Central memory CD8-positive, alpha-beta T cell (primary cell): ENCODE results near the gene NINJ1.

Experiments used
- ATAC-seq: fragments of 150-1000 bp; cut with Tn5 transposase; replicated peaks from 2 replicates; pipeline ENCODE4 v1.10.0; 2022; ENCODE audit warnings: mild to moderate bottlenecking, moderate FRiP score, moderate number of reproducible peaks; ENCODE audit not compliant: poor library complexity, severe bottlenecking; ENCODE audit errors: extremely low read depth
- DNase-seq, 2 donors: peaks; one replicate each; pipeline ENCODE4 v3.0.0; 2021; ENCODE audit warnings: low spot score in 2 of 2
- H3K27ac Mint-ChIP-seq: one replicate; pipeline ENCODE4 v1.8.0; 2022; ENCODE audit warnings: low read depth, mild to moderate bottlenecking, moderate library complexity, mixed read lengths
- H3K27me3 Mint-ChIP-seq: one replicate; pipeline ENCODE4 v1.8.0; 2022; ENCODE audit warnings: mixed read lengths
- H3K36me3 Mint-ChIP-seq: one replicate; pipeline ENCODE4 v1.8.0; 2022; ENCODE audit warnings: mild to moderate bottlenecking, moderate library complexity, mixed read lengths; ENCODE audit not compliant: insufficient read depth
- H3K4me1 Mint-ChIP-seq: one replicate; pipeline ENCODE4 v1.8.0; 2022; ENCODE audit warnings: mixed read lengths
- H3K4me3 Mint-ChIP-seq: one replicate; pipeline ENCODE4 v1.8.0; 2022; ENCODE audit warnings: mild to moderate bottlenecking, moderate library complexity, mixed read lengths
- H3K9me3 Mint-ChIP-seq: one replicate; pipeline ENCODE4 v1.8.0; 2022; ENCODE audit warnings: mixed read lengths

NINJ1 gene, protein sequence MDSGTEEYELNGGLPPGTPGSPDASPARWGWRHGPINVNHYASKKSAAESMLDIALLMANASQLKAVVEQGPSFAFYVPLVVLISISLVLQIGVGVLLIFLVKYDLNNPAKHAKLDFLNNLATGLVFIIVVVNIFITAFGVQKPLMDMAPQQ

DNA sequence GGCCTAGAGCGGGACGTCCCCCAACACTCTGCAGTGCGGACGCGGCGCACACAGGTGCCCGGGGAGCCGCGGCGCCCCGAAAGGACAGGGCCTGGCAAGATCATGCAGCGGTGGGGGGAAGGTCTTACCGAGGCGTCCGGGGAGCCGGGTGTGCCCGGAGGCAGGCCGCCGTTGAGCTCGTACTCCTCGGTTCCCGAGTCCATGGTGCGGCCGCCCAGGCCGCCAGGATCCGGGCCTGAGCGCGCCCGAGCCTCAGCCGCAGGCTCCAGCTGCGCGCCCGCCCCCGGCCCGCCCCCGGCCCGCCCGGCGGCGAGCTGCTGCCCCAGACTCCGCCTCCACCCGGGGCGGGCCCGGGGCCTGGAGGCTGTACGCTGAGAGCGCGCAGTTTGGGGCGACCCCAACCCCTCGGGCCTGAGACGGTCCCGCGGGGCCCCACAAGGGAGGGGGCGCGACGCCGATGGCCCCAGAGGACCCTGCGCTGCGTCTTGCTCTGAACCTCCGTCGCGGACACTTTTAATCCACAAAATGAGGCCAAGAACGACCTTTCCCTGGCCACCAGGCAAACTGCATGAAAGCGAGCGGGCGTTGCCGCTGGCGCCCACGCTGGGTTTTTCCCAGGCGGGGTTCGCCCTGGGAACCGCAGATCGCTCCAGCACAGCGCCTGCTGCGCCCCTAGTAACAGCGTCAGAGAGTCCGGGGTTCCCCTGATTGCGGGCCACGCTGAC, at the start of gene NINJ1:
Gene NINJ1 (minus strand): TSS at position 237 of the 725 bp plus-strand sequence. CDS start 34 bp downstream, at position 203.
- peak; percentile 87 for ATAC-seq
- Mint-ChIP-seq H3K27ac (peak within 1 kb of the TSS; percentile 98), H3K9me3 (no peaks in the 10 kb centered on the region), H3K27me3 (no peaks in the 10 kb centered on the region), H3K4me1 (peaks cover 41% of the 10 kb centered on the region), H3K4me3 (peak within 1 kb of the TSS; percentile 86), H3K36me3 (peaks cover 25% of the 10 kb centered on the region)
- DNase-seq = peak; percentile 67 to 84

DNA sequence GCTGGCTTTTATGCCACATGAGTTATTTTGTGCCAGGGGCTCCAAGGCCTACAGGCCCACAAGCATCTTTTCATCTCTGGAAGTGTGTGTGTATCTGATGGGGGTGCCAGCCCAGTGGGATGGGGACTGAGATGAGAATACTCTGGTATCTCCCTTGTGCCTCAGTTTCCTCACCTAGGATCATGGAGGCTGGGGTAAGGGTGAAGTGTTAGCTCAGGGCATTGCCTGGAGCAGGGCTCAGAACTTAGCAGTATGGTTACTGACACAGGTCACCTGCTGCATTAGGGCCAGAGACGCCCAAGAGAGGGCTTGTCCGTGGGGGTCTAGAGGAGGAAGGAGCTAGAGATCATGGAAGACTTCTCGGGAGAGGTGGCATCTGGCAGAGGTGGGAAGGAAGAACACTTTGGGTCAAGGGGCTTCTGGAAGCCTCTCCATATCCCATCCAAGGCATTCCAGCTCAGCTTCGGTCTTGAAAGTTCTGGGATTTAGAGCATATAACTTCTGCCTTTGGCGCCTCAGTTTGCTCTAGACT, 49.1 kb upstream of the NINJ1 start:
- no peak for ATAC-seq
- Mint-ChIP-seq H3K4me3 (peak overlapping the region; percentile 71), H3K9me3 (no peaks in the 10 kb centered on the region), H3K4me1 (no peaks in the 10 kb centered on the region), H3K27ac (no peak overlapping the region), H3K27me3 (peaks cover 73% of the 10 kb centered on the region), H3K36me3 (no peaks in the 10 kb centered on the region)
- DNase-seq = no peak

DNA sequence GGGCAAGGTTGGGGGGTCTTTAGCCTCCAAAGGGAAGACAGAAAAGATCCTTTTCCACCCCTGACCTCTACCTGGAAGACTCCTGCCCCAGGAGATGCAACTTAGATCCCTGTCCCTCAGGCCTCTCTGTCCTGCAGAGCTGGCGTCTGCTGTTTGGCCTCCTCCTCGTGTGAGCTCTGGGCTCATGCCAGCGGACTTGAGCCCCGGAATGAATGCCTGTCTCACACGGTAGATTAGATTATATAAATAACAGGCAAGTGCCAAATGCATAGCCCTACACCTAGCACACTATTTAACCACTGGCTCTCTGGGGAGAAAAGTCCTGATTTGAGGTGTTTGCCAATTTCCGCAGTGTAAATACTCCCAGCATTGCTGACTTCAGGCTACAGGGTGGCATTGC, 48.5 kb upstream of the NINJ1 start:
- Mint-ChIP-seq H3K27ac (no peak overlapping the region), H3K4me1 (no peaks in the 10 kb centered on the region), H3K9me3 (no peaks in the 10 kb centered on the region), H3K36me3 (no peaks in the 10 kb centered on the region), H3K4me3 (peak overlapping the region; percentile 71), H3K27me3 (peaks cover 76% of the 10 kb centered on the region)
- ATAC-seq = no peak
- no peak for DNase-seq

DNA sequence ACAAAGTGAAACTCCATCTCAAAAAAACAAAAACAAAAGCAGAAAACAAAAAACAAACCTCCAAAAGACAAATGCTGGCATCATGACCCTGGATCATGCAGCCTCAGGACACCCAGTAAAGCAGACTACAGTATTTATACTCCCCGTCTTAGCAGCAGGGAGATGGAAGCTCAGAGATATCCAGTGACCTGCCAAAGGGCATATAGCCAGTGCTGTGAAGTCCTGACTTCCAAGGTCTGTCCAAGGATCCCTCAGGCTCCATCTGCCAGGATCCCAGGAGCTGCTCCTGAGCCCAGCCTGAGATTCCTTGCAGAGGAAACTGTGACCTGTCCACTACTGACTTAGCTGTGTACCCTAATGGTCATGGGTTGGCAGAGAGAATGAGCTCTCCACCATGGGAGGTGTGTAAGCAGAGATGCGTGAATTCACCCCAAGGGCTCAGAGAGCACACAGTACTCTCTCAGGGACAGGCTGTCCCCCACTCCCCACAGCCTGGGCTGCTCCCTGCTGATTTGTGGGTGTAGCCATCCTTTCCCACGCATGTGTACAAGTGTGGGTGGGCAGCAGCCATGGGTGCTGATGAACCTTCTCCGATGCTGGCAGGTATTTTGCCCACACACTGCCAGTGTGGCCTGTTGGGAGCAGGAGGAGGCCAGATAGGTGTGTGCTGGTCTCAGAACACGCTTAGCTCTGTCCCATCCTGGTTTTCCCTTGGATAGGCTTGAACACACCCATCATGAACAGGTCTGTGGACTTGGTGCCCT, 47.8 kb upstream of the NINJ1 start:
- Mint-ChIP-seq H3K9me3 (no peaks in the 10 kb centered on the region), H3K4me3 (no peak overlapping the region), H3K27ac (no peak overlapping the region), H3K36me3 (no peaks in the 10 kb centered on the region), H3K27me3 (peaks cover 74% of the 10 kb centered on the region), H3K4me1 (no peaks in the 10 kb centered on the region)
- DNase-seq (no peak), ATAC-seq (no peak)

DNA sequence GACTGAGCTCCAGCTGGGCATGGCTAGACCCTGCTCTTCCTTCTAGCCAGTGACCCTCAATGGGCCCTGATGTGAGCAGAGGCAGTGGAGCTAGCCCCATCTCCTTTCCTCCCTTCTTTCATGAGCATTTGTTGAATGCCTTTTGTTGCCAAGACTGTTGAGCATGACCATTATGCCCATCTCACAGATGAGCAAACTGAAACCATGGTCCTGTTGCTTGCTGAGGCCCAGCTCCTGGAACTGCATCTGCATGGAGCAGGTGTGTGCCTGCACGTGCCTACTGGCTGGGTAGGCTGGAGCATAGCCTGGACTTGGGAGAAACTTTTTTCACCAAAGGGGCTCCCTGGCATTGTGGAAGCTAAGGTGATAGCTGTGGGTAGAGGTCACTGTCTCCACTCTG, 46.9 kb upstream of the NINJ1 start:
- Mint-ChIP-seq H3K4me1 (no peaks in the 10 kb centered on the region), H3K27me3 (peaks cover 67% of the 10 kb centered on the region), H3K9me3 (no peaks in the 10 kb centered on the region), H3K36me3 (no peaks in the 10 kb centered on the region), H3K27ac (no peak overlapping the region), H3K4me3 (no peak overlapping the region)
- no peak for DNase-seq
- no peak for ATAC-seq

DNA sequence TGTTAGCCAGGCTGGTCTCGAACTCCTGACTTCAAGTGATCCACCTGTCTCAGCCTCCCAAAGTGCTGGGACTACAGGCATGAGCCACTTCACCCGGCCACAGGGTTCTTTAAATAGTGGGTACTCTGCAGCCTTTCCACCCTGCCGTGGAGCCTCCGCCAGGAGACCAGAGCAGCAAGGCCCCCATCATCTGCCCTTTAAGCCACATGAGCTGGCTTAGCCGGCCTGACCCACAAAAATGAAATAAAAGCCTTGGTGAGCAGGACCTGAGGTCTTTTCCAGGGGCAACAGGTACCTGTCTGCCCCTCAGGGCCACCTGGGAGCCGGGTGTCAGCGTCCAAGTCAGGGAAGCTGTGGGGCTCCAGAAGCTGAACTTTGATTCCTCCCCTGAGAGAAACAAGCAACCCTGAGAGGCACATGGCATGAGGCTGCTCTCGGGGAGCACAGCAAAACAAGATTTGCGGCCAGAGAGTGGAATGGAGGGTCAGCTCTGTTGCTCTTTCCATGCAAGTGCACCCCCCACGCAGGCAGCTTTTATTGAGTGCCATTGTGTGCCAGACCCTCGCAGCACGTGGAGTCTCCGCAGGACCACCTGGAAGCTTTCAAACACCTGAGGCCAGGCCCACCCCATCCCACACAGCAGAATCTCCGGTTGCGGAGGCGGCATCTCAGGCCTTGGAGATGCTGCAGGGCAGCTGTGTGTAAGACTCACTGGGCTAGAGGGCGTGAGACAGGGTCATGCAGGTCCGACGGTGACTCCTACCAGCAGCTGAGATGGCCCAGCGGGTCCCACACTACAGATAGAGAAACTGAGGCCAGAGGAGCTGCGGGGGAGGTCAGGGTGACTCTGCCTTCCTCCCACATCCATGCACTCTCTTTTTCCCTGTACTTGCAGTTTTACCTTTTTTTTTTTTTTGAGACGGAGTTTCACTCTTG, 45.1 kb upstream of the NINJ1 start:
- no peaks in the 10 kb centered on the region for H3K4me1 Mint-ChIP-seq
- peaks cover 63% of the 10 kb centered on the region for H3K27me3 Mint-ChIP-seq
- no peak overlapping the region for H3K4me3 Mint-ChIP-seq
- DNase-seq (no peak), ATAC-seq (no peak)
- no peaks in the 10 kb centered on the region for H3K9me3 Mint-ChIP-seq
- no peaks in the 10 kb centered on the region for H3K36me3 Mint-ChIP-seq
- H3K27ac Mint-ChIP-seq = no peak overlapping the region

DNA sequence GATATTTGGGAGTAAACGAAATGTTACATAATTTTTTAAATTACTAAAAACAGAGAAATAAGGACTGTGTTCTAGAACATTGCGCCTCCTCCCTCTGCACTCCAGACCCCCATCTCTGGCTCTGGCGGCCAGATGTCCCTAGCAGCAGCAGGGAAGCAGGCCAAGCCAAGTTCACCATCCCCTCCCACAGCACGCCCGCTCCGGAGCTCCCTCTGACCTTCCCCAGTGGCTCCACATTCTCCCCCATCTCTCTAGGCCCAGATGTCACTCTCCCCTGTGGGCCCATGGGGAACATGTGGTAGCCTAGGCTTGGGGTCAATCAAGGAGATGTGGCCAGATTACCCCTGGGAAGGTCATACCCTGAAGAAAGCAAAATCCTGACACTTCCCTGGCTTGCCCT, 43.6 kb upstream of the NINJ1 start:
- H3K27ac Mint-ChIP-seq = no peak overlapping the region
- ATAC-seq (no peak), DNase-seq (no peak)
- peaks cover 53% of the 10 kb centered on the region for H3K27me3 Mint-ChIP-seq
- H3K36me3 Mint-ChIP-seq = no peaks in the 10 kb centered on the region
- H3K9me3 Mint-ChIP-seq = no peaks in the 10 kb centered on the region
- no peaks in the 10 kb centered on the region for H3K4me1 Mint-ChIP-seq
- H3K4me3 Mint-ChIP-seq = no peak overlapping the region

DNA sequence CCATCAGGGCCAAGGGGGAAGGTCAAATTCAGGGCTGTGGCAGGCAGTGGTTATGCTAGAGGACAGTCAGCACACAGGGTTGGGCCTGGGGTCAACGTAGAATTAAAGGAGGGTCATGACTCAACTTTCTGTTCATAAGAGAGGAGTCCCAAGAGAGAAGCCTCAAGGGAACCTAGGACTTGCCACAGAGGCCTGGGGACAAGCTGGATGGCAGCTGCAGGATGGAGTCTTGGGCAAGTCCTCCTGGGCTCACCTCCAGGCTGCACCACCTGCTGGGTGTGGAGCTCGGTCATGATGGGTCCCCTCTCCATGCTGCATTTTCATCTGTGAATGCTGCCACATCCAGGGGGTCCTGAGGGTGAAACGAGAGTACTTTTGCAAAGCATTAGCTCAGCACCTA, 40.9 kb upstream of the NINJ1 start:
- Mint-ChIP-seq H3K9me3 (no peaks in the 10 kb centered on the region), H3K36me3 (no peaks in the 10 kb centered on the region), H3K27me3 (peaks cover 26% of the 10 kb centered on the region), H3K4me1 (peaks cover 10% of the 10 kb centered on the region), H3K4me3 (no peak overlapping the region), H3K27ac (no peak overlapping the region)
- DNase-seq (no peak), ATAC-seq (no peak)

DNA sequence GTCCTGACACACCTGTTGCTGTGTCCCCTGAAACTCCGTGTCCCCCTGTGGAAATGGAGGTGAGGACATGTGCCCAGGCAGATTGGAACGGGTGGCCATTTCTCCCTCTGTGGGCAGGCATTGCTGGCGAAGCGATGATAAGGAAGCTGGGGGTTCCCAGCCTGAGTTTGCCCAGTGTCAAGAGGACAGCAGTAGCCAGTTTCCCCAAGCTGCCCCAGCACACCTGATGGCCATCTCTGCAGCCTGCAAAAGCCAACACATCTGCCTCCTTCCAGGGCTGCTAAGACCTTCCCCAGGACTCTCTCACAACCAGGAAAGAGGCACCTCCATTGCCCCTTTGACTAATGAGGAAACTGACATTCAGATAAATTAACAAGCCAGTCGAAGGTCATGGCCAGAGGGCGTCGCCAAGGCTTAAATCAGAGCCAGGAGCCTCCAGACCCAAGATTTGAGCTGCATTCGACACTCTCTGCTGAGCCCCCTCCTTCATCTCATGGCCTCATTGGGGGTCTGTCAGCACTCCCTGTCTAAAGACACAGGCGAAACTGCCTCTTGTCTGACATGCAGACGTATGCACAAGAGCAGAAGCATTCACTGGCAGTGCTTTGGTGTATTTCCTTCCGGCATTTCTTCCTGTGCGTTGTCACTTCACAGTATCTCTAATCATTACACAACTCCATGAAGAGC, 39.5 kb upstream of the NINJ1 start:
- no peak for DNase-seq
- Mint-ChIP-seq H3K4me3 (peak overlapping the region; percentile 28), H3K9me3 (no peaks in the 10 kb centered on the region), H3K36me3 (no peaks in the 10 kb centered on the region), H3K27me3 (peaks cover 13% of the 10 kb centered on the region), H3K4me1 (peaks cover 15% of the 10 kb centered on the region), H3K27ac (no peak overlapping the region)
- no peak for ATAC-seq

DNA sequence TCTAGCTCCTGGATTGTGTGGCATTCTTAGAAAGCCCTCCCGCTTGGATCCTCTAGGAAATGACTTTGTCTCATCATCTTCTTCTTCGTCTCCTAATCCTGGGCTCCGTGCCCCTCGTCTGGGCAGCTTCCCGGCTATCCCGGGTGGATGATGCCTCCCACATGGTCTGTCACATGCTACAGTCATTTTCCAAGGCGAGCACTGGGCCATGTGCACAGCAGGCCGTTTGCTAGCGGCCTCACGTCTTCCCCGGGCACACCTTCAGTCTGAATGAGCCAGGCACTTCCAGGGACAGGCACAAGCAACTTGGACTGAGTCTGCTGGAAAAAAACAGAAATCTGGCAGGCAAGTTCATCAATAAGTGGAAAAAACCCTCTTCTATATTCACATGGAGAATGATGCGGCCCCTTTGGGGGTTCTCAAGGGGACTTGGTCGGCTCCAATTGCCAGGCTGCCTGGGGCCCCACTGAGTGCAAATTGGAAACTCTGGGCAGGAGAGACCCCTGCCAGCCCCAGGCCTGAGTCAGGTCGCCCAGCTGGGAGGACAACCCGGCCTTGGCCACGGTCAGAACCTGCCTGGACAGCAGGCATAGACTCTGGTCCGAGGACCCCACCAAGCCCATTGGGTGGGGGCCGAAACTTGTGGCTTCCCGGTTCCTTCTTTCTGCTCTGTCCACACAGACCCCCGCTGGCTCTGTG, 38.8 kb upstream of the NINJ1 start:
- H3K36me3 Mint-ChIP-seq = no peaks in the 10 kb centered on the region
- no peaks in the 10 kb centered on the region for H3K9me3 Mint-ChIP-seq
- H3K27me3 Mint-ChIP-seq = peaks cover 6% of the 10 kb centered on the region
- H3K4me1 Mint-ChIP-seq = peaks cover 15% of the 10 kb centered on the region
- ATAC-seq (no peak), DNase-seq (no peak)
- H3K4me3 Mint-ChIP-seq = no peak overlapping the region
- no peak overlapping the region for H3K27ac Mint-ChIP-seq

DNA sequence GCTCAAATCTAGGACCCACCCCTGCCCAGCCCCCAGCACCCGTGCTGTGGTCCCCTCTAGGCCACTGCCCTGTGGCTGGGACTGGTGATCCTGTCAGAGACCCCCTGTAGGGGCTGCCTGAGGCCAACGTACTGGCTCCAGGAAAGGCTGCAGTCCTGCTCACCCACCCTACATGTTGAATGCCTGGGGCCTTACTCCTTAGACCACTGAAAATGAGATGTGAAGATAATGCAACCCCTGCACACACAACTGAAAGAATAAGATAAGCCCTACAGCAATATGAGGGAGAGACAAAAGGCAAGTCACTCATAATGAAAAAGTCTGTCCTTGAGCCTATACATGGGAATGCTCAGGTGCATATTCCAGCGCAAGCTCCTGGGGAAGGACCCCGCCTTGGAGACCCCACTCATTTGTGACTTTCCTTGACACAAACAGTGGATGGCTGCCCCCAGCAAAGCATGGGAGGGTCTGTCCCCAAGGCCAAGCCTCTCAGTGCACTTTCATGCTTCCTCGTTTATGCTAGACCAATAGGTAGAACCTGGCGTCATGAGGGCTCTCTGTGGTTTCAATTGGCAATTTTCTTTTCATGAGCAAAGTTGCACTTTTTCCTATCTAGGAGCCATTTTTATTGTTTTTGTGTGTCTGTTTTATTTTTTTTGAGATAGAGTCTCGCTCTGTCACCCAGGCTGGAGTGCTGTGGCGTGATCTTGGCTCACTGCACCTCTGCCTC, 37.4 kb upstream of the NINJ1 start:
- no peak overlapping the region for H3K4me3 Mint-ChIP-seq
- ATAC-seq = no peak

More for the DNA sequence above, 37.4 kb upstream of the NINJ1 start:
- Mint-ChIP-seq H3K9me3 (no peaks in the 10 kb centered on the region), H3K4me1 (peaks cover 15% of the 10 kb centered on the region), H3K27me3 (no peaks in the 10 kb centered on the region), H3K36me3 (no peaks in the 10 kb centered on the region), H3K27ac (no peak overlapping the region)
- no peak for DNase-seq
